Heart left ventricle (tissue), 16 donors: Measurements from ENCODE around the gene CAMSAP2. TPM values are rescaled to one million over a fixed set of nuclear protein-coding genes. Genes with fewer than 3 reads are reported as not detected.

ENCODE experiments used
- ATAC-seq, 4 donors: fragments of 200-7000 bp; cut with Tn5 transposase; one replicate each; pipeline ENCODE4 v1.9.1; 2020 to 2022; ENCODE audit warnings: moderate library complexity in 4 of 4, mild to moderate bottlenecking in 3 of 4, moderate number of reproducible peaks in 1 of 4
- DNase-seq, 5 donors: peaks; one replicate each; pipeline ENCODE4 v3.0.0-alpha.2; 2020
- H3K27ac ChIP-seq, 12 donors: fragments of 200-600 bp; sonication (generic) in 4 of 12; one replicate each; pipeline versions ENCODE4 v1.5.0 to v1.8.0; 2016 to 2022; ENCODE audit warnings: mild to moderate bottlenecking in 2 of 12
- H3K27me3 ChIP-seq, 9 donors: fragments of 200-600 bp; sonication (generic) in 2 of 9; one replicate each; pipeline versions ENCODE4 v1.5.1 to v1.8.0; 2016 to 2022; ENCODE audit warnings: mild to moderate bottlenecking in 3 of 9
- H3K36me3 ChIP-seq, 9 donors: fragments of 200-600 bp; sonication (generic) in 2 of 9; one replicate each; pipeline versions ENCODE4 v1.5.0 to v1.8.0; 2018 to 2022; ENCODE audit warnings: mild to moderate bottlenecking in 2 of 9
- H3K4me1 ChIP-seq, 12 donors: fragments of 200-600 bp; sonication (generic) in 4 of 12; one replicate each; pipeline versions ENCODE4 v1.5.0 to v1.8.0; 2016 to 2022; ENCODE audit warnings: mild to moderate bottlenecking in 3 of 12
- H3K4me3 ChIP-seq, 12 donors: fragments of 200-600 bp; sonication (generic) in 4 of 12; one replicate each; pipeline versions ENCODE4 v1.5.0 to v1.8.0; 2017 to 2022; ENCODE audit warnings: mild to moderate bottlenecking in 9 of 12, moderate library complexity in 4 of 12
- H3K9me3 ChIP-seq, 12 donors: fragments of 200-600 bp; sonication (generic) in 4 of 12; one replicate each; pipeline versions ENCODE4 v1.5.0 to v1.8.0; 2016 to 2022; ENCODE audit warnings: mild to moderate bottlenecking in 1 of 12
- CTCF ChIP-seq, 12 donors: fragments of 200-600 bp; sonication (generic) in 4 of 12; IDR thresholded peaks; one replicate each; pipeline versions ENCODE4 v1.5.0 to v1.8.0; 2018 to 2022; ENCODE audit warnings: antibody characterized with exemption in 12 of 12, mild to moderate bottlenecking in 5 of 12
- POLR2A ChIP-seq, 2 donors: fragments of 450-650 bp; IDR thresholded peaks; one replicate each; pipeline ENCODE4 v1.6.1; 2017; ENCODE audit warnings: antibody characterized with exemption in 2 of 2, mild to moderate bottlenecking in 2 of 2, moderate library complexity in 2 of 2
- WGBS, 4 donors: extraction: QIAGEN DNeasy Blood & Tissue Kit in 2 of 4; methylation state at CpG; one replicate each; pipeline versions ENCODE4 v1.1.5 to v1.1.7; 2013 to 2018; 5-methylcytosine and 5-hydroxymethylcytosine counted together
- intact Hi-C, 10 donors: fragments of 100-400 bp; cut with DNase I; formaldehyde crosslinking; loops; one replicate each; pipeline versions ENCODE4 v1.11.1 to v1.14.2; 2022
- polyA plus RNA-seq, 2 donors: library from polyadenylated mRNA; stranded (reverse); fragments of 200-250 nt; gene quantifications; one replicate each; pipeline ENCODE4 v1.2.3, GENCODE V29; 2013
- total RNA-seq, 9 donors: library from RNA; depleted of rRNA in 2 of 9; stranded (reverse); fragments of >200 nt in 2 of 9; fragmentation: NEBNext Ultra II Directional in 3 of 9; extraction: Animal tissue kit (Norgen Biotek cat#: 25700) in 3 of 9; gene quantifications; one replicate each; pipeline versions ENCODE4 v1.1.0 to v1.2.4, GENCODE V29; 2016 to 2023
- donor health status: ischemic (EF 13 %, LVEDD 7.1; RV severe dilation, severe dysfunction).
- donor health status: healthy with polysubstance abuse.
- donor health status: DM: no; HTN: yes; CAD: no.
- donor health status: DM: no; HTN: no; CAD: no.
- donor health status: ischemic (EF 25% LVEDD 6.9; RV normal size, moderate dysfunction).
- donor health status: ischemic (EF 25% LVEDD 5.7; RV mildly dilated, moderate dysfunction).
- donor health status: healthy.
- donor health status: DM: yes; HTN: yes; CAD: no.
- donor health status: ischemic (EF 35%, LVEDD 5.7; RV mildly dilated, moderate dysfunction).
- donor health status: nonischemic (EF 11% LVEDD 7.7; RV severe dilation, severe dysfunction).
- donor health status: DM: yes; HTN: yes; CAD: no.
- donor health status: PGD.
- donor health status: ischemic (EF 29% LVEDD 5.4; RV normal size, mild dysfunction).
- donor health status: nonischemic (EF 23%, LVEDD 6.1; RV moderate dilation, normal function).

The CAMSAP2 gene
- total and polyA plus RNA-seq, 11 donors: 7.0 to 53.7 (median 36.1) TPM

GRCh38 chr1:200731654-200732332, 6.9 kb upstream of the CAMSAP2 start:
- Histone ChIP-seq H3K9me3 (no peaks in the 10 kb centered on the region), H3K27me3 (no peaks in the 10 kb centered on the region), H3K4me3 (no peak overlapping the region), H3K4me1 (peaks cover 0 to 10% (median 0%) of the 10 kb centered on the region in 12 donors), H3K36me3 (no peaks in the 10 kb centered on the region), H3K27ac (no peak overlapping the region)
- intact Hi-C loops: loop anchor here in 3 of 10 donors (5.0 to 10.0 kb wide), 2 partner anchors 54 to 73 kb away; no protein-coding TSS in a partner anchor
- no peak for DNase-seq
- no peak for ATAC-seq
- TF ChIP-seq POLR2A (IDR thresholded peaks at IDR 0.05) (no peak), CTCF (IDR thresholded peaks at IDR 0.05) (no peak)
- 95 to 98% (median 96%) methylated on average over 5 of the region's 5 CpGs for WGBS, 4 donors

GRCh38 chr1:200732438-200732837, 6.3 kb upstream of the CAMSAP2 start:
- no peak for ATAC-seq
- no peaks in the 10 kb centered on the region for H3K9me3 ChIP-seq
- no peaks in the 10 kb centered on the region for H3K36me3 ChIP-seq
- intact Hi-C loops: loop anchor here in 3 of 10 donors (5.0 to 10.0 kb wide), 2 partner anchors 55 to 72 kb away; no protein-coding TSS in a partner anchor
- H3K27ac ChIP-seq: no peak overlapping the region
- no peaks in the 10 kb centered on the region for H3K27me3 ChIP-seq
- WGBS, 4 donors: 70 to 80% (median 76%) methylated on average over 7 of the region's 7 CpGs
- no peak overlapping the region for H3K4me3 ChIP-seq
- no peak for DNase-seq
- H3K4me1 ChIP-seq: peaks cover 0 to 10% (median 0%) of the 10 kb centered on the region in 12 donors
- TF ChIP-seq CTCF (IDR thresholded peaks at IDR 0.05) (no peak), POLR2A (IDR thresholded peaks at IDR 0.05) (no peak)

GRCh38 chr1:200733907-200734306, 4.8 kb upstream of the CAMSAP2 start:
- H3K27me3 ChIP-seq: no peaks in the 10 kb centered on the region
- no peak overlapping the region for H3K27ac ChIP-seq
- no peaks in the 10 kb centered on the region for H3K9me3 ChIP-seq
- ATAC-seq (no peak), DNase-seq (no peak)
- intact Hi-C loops: loop anchor here in 3 of 10 donors (5.0 to 10.0 kb wide), 2 partner anchors 57 to 71 kb away; no protein-coding TSS in a partner anchor
- no peak for TF ChIP-seq POLR2A (IDR thresholded peaks at IDR 0.05)
- WGBS, 4 donors: 87 to 92% (median 88%) methylated on average over 6 of the region's 6 CpGs
- H3K4me1 ChIP-seq: peaks cover 0 to 16% (median 5%) of the 10 kb centered on the region in 12 donors
- no peak overlapping the region for H3K4me3 ChIP-seq
- H3K36me3 ChIP-seq: no peaks in the 10 kb centered on the region

GRCh38 chr1:200737647-200738291, 924 bp upstream of the CAMSAP2 start:
- ATAC-seq: no peak
- Histone ChIP-seq H3K27ac (peak overlapping the region; percentile 53 to 100 (median 100)), H3K27me3 (no peaks in the 10 kb centered on the region), H3K4me3 (peak overlapping the region in 9 of 12 donors; percentile 77 to 98 (median 93)), H3K4me1 (peaks cover 0 to 37% (median 22%) of the 10 kb centered on the region in 12 donors), H3K36me3 (no peaks in the 10 kb centered on the region), H3K9me3 (no peaks in the 10 kb centered on the region)
- TF ChIP-seq CTCF (IDR thresholded peaks at IDR 0.05) (no peak), POLR2A (IDR thresholded peaks at IDR 0.05) (no peak)
- 82 to 87% (median 86%) methylated on average over 8 of the region's 8 CpGs for WGBS, 4 donors
- intact Hi-C loops: loop anchor here (1.0 to 10.0 kb wide), 10 partner anchors 40 to 117 kb away; partner anchors contain the start of genes DDX59 (in 4 of the 10) and KIF14 (in 3 of the 10)
- DNase-seq: no peak
